DLD1 (cell line): ENCODE measurements around the gene MYO5B.
"Not testable (repeated sequence)": the region's sequence is repeated elsewhere in the genome, so short reads cannot be mapped to it uniquely, and the experiment has no call there.

Experiments used
- in situ Hi-C: cut with HindIII; loops from 2 replicates; pipeline ENCODE4 v1.10.0; 2017; ENCODE audit warnings: low sequenced_read_pairs

The MYO5B gene

DNA sequence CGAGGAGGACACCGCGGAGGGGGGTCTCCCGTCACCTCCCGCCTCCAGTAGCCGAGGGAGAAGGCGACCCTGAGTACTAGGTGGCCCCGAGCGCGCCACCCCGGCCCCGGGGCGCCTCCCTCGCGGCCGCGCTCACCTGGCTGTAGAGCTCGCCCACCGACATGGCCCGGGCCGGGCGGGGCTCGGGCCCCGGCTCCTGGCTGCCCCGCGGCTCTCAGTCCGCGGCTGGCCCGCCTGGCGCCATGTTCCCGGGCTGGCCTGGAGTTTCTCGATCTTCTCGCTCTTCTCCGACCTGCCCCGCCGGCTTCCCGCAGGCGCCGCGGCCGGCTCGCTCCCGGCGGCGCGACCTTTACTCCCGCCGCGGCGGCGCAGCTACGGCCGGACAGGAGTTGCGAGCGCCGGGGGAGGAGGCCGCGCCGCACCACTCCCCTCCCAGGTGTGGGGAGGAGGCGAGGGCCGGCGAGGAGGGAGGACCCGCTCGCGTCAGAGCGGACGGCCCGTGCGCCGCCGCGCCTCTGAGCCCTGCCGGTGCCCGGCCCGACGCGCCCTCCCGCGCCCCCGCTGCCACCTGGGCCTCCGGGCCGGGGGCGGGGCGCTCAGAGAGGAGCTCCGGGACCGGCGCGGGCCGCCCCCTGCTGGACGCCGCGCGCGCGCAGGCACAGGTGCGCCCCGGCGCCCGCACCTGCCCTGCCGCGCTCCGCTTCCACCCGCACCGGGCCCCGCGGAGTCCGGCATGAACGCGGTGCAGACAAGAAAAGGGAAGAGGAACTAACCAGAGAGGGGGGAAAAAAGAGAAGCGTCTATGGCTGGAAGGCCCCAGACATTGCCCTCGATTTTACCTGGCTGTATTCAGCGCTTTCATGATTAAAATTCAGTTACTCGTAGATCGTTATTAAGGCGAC lies at the start of gene MYO5B:
TSS of gene MYO5B (minus strand) at position 517 of the 902 bp plus-strand sequence. CDS start at position 163, 354 bp downstream.
- in situ Hi-C loops: loop anchor here (10.0 kb wide), 1 partner anchor 140 kb away; no protein-coding TSS in a partner anchor

DNA sequence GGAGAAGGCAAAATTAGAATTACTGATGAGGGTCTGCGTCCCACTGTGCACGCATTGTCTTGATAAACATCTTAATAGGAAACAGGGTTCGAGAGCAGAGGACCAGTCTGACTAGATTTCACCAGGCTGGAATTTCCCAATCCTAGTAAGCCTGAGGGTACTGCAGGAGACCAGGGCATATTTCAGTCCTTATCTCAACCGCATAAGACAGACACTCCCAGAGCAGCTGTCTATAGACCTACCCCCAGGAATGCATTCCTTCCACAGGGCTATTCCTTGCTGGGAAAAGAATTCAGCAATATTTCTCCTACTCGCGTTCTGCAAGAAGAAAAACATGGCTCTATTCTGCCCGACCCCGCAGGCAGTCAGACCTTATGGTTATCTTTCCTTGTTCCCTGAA lies 46.8 kb upstream of the MYO5B start:
- in situ Hi-C loops: not testable (repeated sequence)

DNA sequence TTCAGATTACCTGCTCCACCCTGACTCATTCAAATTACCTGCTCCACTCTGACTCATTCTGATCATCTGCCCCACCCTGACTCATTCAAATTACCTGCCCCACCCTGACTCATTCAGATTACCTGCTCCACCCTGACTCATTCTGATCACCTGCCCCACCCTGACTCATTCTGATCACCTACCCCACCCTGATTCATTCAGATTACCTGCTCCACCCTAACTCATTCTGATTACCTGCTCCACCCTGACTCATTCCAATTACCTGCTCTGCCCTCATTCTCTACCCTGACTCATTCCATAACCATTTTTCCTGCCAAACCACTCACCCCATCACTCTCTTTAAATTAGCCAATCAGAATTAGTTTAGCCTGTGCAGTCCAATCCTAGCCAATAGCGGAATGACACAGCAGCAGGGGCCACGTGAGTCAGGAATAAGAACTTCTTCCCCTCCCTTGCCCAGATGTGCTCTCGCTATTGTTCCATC lies 45.2 kb upstream of the MYO5B start:
- in situ Hi-C loops: no loop called here

DNA sequence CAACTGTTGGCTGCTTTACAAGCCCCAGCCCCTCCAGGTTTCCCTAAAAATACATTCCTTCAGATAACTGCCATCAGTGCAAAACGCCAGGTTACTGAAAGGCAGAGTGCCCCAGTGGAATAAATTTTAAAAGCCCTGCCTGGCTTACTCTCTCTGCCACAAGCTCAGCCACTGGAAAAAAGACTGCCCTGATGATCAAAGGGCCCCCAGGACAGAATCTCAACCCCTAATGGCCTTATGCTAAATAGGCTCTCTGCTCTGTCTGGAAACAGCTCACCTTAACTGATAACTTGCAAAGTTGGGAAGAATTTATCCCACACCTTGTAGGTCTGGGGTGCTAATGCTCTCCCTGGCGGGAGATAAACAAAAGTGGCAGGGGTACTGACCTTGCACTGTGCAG lies 37.5 kb upstream of the MYO5B start:
- in situ Hi-C loops: no loop called here

DNA sequence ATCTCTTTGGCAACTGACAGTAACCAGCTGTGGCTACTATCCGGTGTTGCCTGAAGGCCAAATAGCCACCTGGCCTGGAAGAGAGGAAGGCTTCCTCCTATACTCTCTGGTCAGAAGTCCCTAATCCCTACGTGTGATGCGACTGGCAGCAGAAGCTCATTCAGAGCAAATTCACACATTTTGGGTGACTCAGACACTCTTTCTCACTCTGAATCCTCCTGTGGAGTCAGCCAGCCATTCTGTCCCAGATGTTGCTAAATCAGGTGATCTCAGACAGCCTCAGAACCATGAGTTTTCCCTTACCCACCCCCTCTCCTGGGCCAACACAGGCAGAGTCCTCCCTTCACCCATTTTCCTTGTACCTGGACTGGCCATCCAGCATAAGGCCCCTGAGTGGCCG lies 36.7 kb upstream of the MYO5B start:
- in situ Hi-C loops: no loop called here

DNA sequence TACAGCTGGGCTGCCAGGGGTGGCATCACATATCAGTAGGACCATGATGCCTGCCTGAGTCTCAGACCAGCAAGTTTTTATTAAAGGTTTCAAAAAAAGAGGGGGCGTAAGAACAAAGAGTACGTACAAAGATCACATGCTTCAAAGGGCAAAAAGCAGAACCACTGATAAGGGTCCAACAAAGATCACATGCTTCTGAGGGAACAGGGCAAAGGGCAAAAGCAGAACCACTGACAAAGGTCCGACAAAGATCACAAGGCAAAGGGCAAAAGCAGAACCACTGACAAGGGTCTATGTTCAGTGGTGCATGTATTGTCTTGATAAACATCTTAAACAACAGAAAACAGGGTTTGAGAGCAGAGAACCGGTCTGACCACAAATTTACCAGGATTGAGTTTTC lies 25.3 kb upstream of the MYO5B start:
- in situ Hi-C loops: not testable (repeated sequence)

DNA sequence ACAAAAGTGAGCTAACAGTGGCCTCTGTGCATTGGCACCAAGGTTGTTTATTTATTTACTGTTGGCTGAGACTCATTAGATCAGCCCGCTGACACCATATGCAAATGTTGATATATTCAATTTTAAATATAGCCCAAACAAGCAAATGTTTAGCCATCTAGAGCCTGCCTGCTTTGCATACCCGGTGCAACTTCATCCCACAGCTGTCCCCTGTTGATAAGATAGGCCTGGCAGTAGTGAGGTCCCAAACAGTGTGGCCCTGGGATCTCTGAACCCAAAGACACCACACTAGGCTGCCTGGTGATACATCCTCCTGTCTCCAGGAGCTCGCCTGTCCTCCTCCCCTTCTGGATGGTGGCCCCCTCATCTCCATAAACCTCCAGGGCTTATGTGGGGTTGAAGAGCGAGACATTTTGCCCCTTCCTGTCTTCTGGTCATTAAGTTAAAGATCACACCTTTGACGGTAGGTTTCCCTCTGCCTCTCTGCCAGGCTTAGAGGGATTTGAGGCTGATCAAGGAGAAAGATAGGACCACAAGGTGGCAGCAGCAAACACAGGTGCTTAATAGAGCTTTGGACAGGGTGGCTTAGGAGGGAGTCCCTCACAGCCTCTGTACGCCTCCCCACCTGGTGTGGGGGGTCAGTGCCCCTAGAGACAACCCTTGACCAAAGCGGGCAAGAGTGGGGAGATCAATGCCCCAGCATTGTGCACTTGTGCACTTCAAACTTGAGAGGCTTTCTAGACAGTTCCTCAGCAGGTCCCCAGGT lies 23.7 kb upstream of the MYO5B start:
- in situ Hi-C loops: no loop called here

DNA sequence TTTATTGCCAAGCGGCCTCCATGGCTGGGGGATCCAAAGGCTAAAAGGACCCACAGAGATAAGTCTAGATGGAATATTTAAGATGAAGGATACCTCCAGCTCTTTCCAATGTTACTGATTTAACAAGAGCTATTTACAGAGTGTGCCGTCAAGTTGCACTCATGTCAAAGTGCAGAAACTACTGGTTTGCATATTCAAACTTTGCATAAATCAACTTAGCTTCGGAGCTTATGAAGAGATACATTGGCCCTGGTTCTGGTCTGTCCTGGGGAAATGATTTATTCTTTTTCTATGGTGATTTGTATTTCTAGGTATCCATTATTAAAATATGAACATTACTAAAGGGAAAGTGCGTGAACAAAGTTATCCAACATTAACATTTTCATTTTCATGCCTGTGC lies 14.4 kb upstream of the MYO5B start:
- in situ Hi-C loops: no loop called here

DNA sequence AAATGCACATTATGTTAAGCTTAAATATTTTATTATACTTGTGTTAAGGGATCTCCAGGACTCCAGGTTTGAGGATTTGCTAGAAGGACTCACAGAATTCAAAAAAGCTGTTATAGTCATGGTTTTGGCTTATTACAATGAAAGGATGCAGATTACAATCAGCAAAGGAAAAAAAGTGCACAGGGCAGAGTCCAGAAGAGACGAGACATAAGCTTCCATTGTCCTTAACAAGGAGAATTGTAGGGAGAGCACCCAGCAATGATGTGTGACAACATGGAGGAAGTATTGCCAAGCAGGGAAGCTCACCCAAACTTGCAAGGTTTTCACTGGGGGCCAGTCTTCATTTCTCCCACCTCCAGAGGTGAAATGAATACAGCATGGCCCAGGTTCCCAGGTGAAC lies 12.8 kb upstream of the MYO5B start:
- in situ Hi-C loops: no loop called here

DNA sequence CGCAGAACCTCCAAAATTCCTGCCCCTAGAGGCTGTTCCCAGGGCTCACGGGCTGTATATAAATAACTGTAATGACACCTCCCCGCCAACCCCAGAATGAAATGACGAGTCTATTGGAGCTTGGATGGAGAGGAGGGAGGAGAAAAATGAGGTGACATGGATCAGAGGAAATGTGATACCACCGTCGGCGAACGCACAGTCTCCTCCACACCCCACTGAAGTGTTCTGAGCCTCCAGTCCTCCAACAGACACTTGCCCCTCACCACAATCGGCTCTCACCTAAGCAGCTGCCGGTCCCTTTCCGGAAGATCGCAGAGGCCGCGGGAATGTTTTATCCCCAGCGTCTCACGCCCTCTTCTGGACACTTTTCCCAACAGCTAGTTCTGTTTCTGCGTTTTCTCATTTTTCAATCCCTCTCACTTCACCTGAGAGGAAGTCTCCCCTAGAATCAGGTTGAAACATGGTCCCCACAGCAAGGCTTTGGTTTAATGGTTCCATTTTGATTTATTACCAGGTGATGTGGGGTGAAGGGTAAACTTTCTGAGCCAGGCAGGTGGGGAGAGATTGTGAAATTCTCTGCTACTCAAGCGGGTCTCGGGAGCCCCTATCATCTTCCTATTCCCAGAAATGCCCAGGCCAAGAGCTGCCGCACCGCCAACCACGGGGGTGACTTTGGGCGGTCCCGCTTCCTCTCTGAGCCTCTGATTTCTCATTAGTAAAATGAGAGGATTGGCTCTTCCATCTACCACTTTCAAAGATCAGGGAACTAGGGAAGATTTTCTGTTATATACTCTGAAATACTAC lies 9.1 kb upstream of the MYO5B start:
- in situ Hi-C loops: no loop called here

DNA sequence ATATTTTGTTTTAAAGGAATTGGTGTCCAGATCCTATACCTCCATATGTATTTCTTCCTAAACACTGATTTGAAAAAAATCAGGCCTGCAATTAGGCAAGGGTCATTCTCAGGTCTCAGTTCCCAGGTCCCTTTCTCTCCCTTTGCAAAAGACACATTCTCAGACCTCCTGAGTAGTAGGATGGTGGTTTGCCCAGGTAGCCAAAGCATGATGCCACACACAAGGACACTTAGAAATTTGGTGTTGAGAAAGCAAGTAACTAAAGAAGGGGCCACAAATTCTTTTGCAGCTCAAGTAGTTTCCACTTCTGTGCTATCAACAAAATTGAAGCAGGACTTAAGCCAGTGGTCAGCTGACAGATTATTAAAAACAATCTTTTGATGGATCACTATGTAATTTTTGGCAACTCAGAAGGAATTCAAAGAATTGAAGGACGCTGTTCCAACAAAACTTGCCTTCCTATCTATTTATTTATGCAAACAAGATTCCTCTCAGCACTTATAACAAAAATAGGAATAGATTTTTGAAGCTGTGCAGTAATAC lies 6.6 kb upstream of the MYO5B start:
- in situ Hi-C loops: no loop called here

DNA sequence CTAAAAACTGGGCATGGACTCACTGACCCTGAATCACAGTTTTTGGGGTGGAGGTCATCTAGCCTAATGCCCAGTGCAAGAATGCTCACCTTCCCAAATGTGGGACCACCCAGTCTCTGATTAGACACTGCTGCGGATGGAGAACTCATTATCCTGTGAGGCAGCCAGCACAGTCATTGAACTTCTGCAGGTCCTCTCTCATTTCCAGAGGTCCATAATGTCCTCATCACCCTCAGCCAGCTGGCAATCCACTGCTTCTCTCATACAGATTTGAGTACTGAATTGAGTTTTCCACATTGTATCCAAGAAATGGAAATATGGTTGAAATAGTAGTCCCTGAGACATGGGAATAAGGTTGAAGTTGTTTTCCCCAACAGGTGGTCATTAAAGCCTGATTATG lies 5.0 kb upstream of the MYO5B start:
- in situ Hi-C loops: loop anchor here (10.0 kb wide), 1 partner anchor 135 kb away; no protein-coding TSS in a partner anchor

DNA sequence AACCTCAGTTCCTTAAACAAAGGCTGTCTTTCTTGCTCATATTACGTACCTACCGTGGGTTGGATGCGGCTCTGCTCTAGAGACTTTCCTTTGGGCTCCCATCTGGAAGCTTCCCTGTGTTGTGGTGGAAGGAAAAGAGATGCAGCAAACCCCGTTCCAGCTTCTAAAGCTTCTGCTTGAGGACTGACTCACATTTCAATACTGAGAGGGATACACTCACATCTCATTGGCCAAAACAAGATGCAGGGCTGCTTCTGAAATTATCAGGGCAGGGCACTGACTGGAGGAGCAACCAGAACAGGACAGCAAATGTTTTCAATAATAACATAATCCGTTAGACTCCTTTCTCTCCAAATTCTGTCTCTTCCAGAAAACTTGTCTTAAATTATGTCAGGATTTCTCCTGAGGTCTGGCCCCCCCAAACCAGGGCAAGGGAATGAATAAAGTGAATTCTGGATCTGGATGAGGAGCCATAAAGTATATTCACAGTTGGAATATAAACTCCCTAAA lies 4.5 kb upstream of the MYO5B start:
- in situ Hi-C loops: loop anchor here (10.0 kb wide), 1 partner anchor 135 kb away; no protein-coding TSS in a partner anchor

DNA sequence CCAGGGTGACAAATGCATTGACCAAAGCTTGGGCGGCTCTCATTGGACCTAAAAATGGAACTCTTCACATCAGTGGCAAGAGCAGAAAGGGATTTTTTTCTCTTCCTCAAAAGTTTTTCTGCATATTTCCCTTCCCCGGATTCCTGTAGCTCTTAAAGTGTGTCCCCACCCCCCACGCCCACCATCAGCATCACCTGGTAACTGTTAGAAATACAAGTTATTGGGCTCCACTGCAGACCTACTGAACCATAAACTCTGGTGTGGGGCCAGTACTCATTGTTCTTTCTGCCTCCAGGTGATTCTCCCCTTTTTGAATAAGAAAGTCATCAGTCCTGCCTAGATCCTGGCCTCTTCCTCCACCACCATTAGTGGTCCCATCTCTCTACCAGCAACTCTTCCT lies 1.3 kb upstream of the MYO5B start:
- in situ Hi-C loops: loop anchor here (10.0 kb wide), 1 partner anchor 139 kb away; no protein-coding TSS in a partner anchor

DNA sequence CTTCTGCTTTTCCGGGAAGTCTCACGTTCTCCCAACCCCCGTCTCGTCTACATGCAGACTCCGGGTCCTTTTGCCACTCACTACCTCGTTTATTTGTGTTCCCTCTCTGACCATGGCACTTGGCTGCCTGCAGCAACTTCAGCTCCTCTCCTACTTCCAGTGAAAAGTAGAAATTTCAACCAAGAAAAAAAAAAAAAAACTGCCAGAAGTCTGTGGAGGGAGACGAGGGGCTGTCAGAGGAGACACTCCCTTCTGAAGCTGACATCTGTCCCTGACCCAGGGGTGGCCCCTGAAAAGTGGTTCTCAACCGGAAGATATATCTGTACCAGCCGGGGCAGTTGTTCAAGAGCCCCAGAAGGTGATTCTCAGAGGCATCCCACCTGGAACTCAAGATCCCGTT lies 742 bp upstream of the MYO5B start:
- in situ Hi-C loops: loop anchor here (10.0 kb wide), 1 partner anchor 139 kb away; no protein-coding TSS in a partner anchor

DNA sequence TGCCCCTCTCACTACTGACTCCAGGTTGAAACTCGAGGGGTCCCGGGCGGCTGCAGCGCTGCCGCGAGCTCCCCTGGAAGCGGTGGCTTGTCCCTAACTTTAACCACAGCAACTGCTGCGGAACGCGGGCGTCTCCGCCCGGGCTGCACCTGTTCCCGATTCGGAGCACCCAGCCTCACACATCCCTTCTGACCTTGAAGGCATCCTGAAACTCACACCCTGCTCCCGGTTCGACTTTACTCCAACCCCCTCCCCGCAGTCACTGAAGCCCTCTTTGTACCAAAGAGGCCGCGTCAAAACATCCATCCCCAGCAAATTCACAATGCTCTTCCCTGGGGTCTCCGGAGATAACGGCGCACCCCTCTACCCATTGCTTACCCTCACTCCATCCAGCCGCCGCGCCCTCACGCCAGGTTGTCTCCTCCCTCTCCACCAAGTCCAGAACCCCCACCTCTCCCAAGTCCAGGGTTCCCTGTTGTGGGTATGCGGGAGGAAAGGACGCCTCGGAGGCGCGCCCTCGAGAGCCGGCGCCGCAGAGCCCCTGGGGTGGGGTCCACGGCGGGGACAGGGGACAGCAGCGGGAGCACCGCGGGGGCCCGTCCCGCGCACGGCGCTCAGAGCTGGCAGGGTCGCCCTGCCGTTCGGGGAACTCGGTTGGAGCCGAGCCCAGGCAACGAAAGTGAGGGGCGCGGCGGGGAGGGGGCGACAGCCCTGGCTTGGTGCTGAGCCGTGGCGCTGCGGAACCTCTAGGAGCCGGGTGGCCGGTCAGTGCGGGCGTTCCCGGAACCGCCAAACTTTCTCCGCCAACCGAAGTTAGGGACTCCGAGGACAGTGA lies 934 bp downstream of the MYO5B start:
- in situ Hi-C loops: loop anchor here (10.0 kb wide), 1 partner anchor 141 kb away; no protein-coding TSS in a partner anchor

DNA sequence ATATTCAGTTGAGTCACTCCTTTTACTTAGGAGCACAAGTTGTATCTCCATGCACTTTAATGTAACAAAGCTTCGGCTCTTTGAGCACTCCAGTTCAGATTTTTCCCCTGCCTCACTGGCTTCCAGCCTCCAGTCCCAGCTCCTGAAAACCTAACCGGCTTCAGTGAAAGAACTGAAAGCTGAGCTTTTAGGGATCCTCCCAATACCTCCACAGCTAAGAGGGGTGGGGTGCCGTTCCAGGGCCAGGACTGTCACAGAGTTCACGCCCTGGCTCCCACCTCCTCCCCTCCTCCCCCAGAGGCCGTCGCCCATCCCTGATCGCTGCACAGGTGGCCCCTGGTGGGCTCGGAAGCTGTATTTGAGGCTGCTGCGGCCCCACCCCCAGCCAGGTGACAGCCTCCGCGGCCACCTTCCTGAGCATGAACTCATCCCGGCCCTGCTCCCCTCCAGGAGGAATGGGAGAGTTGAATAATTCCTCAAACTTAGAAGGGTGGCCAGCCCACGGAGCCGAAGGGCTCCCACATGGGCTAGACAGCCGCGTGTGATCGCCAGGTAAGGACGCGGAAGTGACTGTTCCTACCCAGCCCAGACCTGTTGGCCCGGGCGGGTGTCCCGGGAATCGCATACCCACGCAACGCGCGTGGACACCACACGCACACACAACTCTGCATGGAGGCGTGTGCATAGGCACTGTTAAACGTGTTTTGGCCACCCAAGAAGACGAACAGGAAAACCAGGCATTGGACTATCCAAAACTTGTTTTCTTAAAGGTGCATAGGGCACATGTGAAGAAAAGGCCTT lies 1.8 kb downstream of the MYO5B start:
- in situ Hi-C loops: loop anchor here (10.0 kb wide), 1 partner anchor 142 kb away; no protein-coding TSS in a partner anchor

DNA sequence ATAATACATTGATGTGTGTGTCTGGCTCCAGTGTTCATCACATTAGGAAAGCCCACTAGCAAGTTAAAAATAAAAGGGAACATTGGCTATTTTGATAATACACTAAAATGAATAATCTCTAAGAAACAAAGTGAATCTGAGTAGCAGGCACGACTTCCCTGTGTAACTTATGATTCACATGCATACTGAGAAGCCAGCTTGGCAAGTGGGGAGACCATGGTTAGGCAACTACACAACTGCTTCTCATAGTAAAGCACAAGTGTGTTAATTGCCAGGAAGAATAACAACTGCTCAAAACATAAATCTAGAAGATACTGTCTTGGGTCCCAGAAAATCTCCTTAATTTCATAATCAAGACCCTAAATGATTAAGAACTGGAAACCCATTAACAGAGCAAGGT lies 4.0 kb downstream of the MYO5B start:
- in situ Hi-C loops: loop anchor here (10.0 kb wide), 1 partner anchor 144 kb away; no protein-coding TSS in a partner anchor
